ENCODE results near the gene FANCF.

DNA sequence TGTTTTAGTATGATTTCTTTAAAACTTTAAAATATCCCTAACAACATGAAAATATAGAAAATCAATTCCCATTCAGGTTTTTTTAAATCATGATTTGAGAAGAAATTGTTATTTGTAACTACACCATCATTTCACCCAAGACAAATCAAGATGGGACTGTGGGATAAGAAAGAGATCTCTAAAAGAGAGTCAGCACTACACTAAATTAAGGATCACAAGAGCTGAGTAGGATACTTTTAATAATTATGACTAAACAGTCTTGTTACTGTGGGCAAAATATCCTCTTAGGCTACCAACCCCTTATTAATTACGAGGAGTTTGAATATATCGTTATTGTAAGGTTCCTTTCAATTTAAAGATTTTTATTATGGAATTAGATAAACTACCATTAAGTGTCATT is 43.7 kb upstream of the FANCF start:
- TF ChIP-seq, protein P1, sequence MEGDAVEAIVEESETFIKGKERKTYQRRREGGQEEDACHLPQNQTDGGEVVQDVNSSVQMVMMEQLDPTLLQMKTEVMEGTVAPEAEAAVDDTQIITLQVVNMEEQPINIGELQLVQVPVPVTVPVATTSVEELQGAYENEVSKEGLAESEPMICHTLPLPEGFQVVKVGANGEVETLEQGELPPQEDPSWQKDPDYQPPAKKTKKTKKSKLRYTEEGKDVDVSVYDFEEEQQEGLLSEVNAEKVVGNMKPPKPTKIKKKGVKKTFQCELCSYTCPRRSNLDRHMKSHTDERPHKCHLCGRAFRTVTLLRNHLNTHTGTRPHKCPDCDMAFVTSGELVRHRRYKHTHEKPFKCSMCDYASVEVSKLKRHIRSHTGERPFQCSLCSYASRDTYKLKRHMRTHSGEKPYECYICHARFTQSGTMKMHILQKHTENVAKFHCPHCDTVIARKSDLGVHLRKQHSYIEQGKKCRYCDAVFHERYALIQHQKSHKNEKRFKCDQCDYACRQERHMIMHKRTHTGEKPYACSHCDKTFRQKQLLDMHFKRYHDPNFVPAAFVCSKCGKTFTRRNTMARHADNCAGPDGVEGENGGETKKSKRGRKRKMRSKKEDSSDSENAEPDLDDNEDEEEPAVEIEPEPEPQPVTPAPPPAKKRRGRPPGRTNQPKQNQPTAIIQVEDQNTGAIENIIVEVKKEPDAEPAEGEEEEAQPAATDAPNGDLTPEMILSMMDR (IDR thresholded peaks at IDR 0.05 in 2 of 3, conservative IDR thresholded peaks at IDR 0.05 in 1 of 3; ENCODE audit: borderline replicate concordance in 1 of 3, insufficient read depth in 1 of 3, low read depth in 2 of 3, low read length in 2 of 3) = no peak
- TF ChIP-seq POLR2AphosphoS5 (IDR thresholded peaks at IDR 0.05; ENCODE audit: low read depth, low read length) = no peak
- TF ChIP-seq RAD21 (IDR thresholded peaks at IDR 0.05; ENCODE audit: low read depth) = no peak
- TF ChIP-seq, protein P2, sequence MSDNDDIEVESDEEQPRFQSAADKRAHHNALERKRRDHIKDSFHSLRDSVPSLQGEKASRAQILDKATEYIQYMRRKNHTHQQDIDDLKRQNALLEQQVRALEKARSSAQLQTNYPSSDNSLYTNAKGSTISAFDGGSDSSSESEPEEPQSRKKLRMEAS (IDR thresholded peaks at IDR 0.05) = no peak
- TF ChIP-seq YY1 (IDR thresholded peaks at IDR 0.05; ENCODE audit: extremely low read depth, insufficient replicate concordance, low read depth, low read length) = no peak
- TF ChIP-seq, protein P3, sequence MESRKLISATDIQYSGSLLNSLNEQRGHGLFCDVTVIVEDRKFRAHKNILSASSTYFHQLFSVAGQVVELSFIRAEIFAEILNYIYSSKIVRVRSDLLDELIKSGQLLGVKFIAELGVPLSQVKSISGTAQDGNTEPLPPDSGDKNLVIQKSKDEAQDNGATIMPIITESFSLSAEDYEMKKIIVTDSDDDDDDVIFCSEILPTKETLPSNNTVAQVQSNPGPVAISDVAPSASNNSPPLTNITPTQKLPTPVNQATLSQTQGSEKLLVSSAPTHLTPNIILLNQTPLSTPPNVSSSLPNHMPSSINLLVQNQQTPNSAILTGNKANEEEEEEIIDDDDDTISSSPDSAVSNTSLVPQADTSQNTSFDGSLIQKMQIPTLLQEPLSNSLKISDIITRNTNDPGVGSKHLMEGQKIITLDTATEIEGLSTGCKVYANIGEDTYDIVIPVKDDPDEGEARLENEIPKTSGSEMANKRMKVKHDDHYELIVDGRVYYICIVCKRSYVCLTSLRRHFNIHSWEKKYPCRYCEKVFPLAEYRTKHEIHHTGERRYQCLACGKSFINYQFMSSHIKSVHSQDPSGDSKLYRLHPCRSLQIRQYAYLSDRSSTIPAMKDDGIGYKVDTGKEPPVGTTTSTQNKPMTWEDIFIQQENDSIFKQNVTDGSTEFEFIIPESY (IDR thresholded peaks at IDR 0.05; ENCODE audit: extremely low read depth, insufficient replicate concordance, low read length) = no peak
- no peak for TF ChIP-seq EZH2 (IDR thresholded peaks at IDR 0.05)
- no peak for TF ChIP-seq EGR1 (IDR thresholded peaks at IDR 0.05; ENCODE audit: low read depth)

Data from HCT116 (cell line).